GM21367 (cell line): Measurements from ENCODE around the gene STAT5A.
"Not testable (repeated sequence)": the region's sequence is repeated elsewhere in the genome, so short reads cannot be mapped to it uniquely, and the experiment has no call there.

ENCODE experiments used
- ATAC-seq: cut with Tn5 transposase; IDR thresholded peaks from one replicate; pipeline ENCODE4 v1.9.1; 2021; ENCODE audit not compliant: unreplicated experiment

The STAT5A gene

GRCh38 chr17:42283241-42284023 is 4.9 kb upstream of the STAT5A start:
- ATAC-seq = no peak

- no peak for ATAC-seq
Observed at GRCh38 chr17:42284024-42284369, 4.3 kb upstream of the STAT5A start.

GRCh38 chr17:42284566-42284965 is 3.7 kb upstream of the STAT5A start:
- ATAC-seq = no peak

GRCh38 chr17:42285346-42286050 is 2.8 kb upstream of the STAT5A start:
- ATAC-seq = no peak

- ATAC-seq = no peak
Observed at GRCh38 chr17:42286411-42287221, 1.7 kb upstream of the STAT5A start.

GRCh38 chr17:42287305-42287976 is 857 bp upstream of the STAT5A start:
- ATAC-seq = no peak

- ATAC-seq = no peak
Observed at GRCh38 chr17:42288803-42289610, 709 bp downstream of the STAT5A start.

GRCh38 chr17:42289611-42290181 is 1.4 kb downstream of the STAT5A start:
- no peak for ATAC-seq

- ATAC-seq = no peak
Observed at GRCh38 chr17:42290577-42290976, 2.3 kb downstream of the STAT5A start.

GRCh38 chr17:42291129-42291528 is 2.8 kb downstream of the STAT5A start:
- ATAC-seq = no peak

- no peak for ATAC-seq
Observed at GRCh38 chr17:42294469-42295398, 6.4 kb downstream of the STAT5A start.

GRCh38 chr17:42296012-42296411 is 7.7 kb downstream of the STAT5A start:
- ATAC-seq = no peak

- not testable (repeated sequence) for ATAC-seq
Observed at GRCh38 chr17:42297775-42298174, 9.5 kb downstream of the STAT5A start.

GRCh38 chr17:42299361-42299760 is 11.1 kb downstream of the STAT5A start:
- not testable (repeated sequence) for ATAC-seq

GRCh38 chr17:42299913-42300312 is 11.6 kb downstream of the STAT5A start:
- not testable (repeated sequence) for ATAC-seq

GRCh38 chr17:42301022-42301421 is 12.7 kb downstream of the STAT5A start:
- no peak for ATAC-seq

- no peak for ATAC-seq
Observed at GRCh38 chr17:42303694-42304093, 15.4 kb downstream of the STAT5A start.

- no peak for ATAC-seq
Observed at GRCh38 chr17:42304187-42305030, 16.1 kb downstream of the STAT5A start.
